ENCODE results near the gene IHH.

Gene IHH

GRCh38 chr2:219073413-219074129 is 12.8 kb upstream of the IHH start:
- DNase-seq, result no peak

- no peak for DNase-seq
Observed at GRCh38 chr2:219072741-219073250, 12.1 kb upstream of the IHH start.

DNA sequence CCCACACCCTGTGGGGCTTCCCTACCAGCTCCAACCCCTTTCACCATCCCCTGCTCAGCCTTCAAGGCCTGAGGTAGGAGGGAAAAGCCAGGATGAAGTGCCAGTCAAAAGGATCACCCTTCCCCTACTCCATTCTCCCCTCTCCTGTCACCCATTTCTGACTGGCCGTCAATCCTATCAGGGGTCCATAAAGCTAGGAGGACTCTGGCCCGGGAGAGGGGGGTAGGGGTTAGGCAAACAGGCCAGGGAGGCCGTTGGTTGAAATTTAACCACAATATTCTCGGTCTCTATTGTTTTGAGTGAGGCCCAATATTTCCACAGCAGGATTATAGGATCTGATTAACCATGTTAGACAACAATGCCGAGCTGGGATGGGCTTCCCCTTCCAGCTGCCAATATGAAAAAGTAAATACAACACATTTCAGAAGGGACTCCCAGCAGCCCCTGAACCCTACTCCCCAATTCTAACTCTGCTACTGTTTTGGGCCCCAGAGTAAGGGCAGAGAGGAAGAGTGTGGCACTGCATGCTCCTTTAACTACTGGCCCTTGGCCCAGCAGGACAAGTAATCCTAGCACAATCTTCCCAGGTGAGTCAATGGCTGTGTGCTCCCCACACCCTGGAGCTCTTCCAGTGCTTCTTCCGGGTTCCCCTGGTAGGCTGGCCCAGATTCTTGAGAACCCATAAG is 10.6 kb upstream of the IHH start:
- no peak for DNase-seq

DNA sequence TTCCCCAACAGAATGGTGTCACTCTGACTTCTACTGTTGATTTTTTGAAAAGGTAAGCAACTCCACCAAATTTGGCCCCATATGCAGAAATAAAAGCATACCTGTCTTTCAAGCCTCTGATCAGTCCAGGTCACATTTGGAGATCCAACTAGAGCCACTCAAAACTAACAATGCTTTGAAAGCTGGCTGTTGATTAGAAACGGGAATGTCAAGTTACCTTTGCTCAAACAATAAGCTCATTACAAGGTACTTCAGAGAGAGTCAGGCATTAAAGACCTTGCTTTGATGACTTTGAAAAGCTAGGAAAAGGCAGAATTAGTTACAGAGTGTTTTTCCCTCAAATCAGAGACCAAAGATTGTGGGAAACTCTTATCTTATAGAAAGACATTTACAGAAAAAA is 4.8 kb upstream of the IHH start:
- no peak for DNase-seq

- no peak for DNase-seq
Observed at GRCh38 chr2:219062081-219062480, 1.4 kb upstream of the IHH start.

DNA sequence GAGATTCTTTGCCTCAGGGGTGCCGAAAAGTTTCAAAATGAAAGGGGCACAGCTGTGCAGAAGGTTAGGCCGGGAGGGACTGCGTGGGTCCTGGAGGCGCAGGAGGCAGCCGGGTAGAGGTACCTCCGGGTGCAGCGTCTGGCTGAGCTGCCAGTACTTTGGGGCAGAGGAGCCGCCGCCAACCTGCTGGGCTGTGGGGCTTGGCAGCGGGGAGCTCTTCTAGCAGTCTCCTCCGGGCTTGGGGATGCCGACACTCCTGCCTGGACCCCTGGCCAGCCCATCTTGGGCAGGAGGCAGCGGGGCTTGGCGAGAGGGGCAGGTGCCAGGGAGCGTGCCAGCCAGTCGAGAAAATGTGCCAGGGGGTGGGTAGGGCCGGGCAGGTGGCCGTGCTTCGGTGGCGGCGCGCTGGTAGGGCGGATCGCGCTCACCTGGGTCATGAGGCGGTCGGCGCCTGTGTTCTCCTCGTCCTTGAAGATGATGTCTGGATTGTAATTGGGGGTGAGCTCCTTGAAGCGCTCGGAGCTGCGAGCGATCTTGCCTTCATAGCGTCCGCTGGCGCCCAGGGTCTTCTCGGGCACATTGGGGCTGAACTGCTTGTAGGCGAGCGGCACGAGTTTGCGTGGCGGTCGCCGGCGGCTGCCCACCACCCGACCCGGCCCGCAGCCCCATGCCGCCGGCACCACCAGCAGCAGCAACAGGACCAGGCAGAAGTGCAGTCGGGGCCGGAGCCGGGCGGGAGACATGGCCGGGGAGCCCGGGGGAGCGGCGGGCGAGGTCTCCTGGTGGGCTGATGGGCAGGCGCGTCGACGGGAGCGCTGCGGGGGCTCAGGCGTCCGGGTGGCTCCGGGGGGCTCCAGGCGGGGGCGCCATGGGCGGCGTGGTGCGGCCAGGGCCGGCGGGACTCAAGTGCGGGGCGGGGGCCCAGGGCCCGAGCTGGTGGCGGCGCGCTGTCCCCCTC is 717 bp downstream of the IHH start:
- no peak for DNase-seq

- DNase-seq, result no peak
Observed at GRCh38 chr2:219059375-219059724, 1.4 kb downstream of the IHH start.

DNA sequence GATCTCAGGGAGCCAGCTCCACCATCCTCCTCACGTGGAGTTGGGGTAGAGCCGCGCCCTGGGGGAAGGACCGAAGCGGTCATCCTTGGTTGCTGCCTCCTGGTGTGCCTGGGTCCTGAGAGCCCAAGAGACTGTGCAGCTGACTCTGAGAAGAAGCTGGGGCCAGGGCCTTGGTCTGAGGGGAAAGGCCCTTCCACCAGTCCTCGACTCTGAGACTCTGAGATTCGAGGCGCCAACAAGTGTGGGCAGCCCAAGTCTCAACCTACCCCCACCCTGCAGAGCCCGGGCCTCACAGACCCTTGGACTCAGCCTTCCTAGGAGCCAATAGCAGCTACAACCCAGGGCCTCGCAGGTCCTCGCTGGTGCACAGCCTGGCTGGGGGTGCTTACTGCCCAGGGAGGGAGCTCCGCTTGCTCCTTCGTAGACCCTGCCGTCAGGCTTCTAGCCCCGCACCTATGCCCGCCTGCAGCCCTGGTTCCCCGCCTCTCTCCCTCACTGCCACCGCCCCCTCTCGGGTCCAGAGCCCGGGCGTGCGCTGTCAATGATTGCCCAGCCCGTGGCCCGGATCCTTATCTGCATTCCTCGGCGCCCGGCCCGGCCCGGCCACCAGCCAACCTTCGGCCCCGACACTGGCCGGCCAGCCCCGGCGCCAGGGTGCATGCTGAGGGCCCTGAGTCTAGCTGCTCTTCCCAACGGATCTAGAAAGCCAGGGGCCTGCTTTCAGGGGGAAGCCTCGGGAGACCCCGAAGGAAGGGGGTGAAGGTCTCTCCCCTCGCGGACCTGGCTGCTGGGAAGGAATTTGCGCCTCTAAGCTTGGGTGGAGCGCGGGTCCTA is 2.0 kb downstream of the IHH start:
- DNase-seq, result no peak

DNA sequence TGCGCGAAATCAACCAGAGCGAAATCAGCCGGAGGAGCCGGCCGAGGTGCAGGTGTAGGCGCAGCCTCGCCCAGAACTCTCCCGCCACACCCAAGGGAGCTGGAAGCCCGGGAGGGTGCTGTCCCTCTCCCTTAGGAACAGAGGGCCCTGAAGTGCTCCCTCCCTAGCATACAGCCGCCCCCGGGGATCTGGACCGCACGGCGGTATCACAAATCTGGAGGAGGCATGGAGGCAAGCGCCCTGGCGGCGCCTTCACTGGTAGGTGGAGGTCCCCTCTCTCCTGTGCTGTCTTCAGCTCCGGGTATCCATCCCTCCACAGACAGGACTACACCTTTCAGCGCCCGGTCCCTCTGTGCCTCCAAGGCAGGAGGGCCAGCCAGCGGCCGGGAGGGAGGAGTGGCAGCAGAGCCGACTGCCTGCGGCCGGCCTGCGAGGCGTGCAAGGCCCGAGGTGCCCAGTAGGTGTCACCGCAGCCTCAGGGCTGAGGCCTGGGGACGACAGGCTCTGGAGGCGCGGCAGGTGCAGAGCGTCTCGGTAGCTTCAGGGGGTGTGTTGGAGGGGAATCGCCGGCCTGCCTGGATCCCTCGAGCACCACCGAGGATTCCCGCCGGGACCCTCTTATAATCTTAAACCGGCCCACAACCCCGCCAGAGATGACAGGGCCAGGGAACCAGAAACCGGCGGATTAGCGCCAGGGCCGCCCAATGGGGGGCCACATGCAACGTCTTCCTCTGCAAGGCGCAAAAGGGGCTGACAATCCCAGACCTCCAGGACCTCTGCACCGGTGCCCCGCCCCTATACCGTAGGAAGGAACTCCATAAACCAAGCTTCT is 2.8 kb downstream of the IHH start:
- DNase-seq, result no peak

GRCh38 chr2:219056896-219057708 is 3.6 kb downstream of the IHH start:
- DNase-seq, result no peak

- no peak for DNase-seq
Observed at GRCh38 chr2:219056176-219056895, 4.4 kb downstream of the IHH start.

- DNase-seq, result no peak
Observed at GRCh38 chr2:219054956-219055903, 5.5 kb downstream of the IHH start.

DNA sequence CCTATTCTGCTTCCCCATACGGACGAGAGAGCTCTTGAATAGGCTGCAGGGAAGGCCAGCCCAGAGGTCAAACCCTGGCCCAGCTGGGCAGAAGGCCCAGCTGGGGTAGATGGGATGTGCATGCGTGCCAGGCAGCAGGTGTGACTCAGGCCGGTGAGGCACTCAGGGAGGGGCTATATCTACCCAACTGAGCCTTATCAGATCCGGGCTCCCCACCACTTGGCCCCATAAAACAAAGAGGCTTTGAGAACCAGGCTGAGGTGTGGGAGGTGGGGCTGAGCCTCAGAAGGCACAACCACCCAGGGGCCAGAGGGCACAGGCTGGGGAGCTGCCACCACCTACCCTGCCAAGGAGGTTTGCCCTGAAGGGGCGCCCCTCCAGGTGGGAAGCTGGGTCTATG is 11.4 kb downstream of the IHH start:
- DNase-seq, result no peak

GRCh38 chr2:219045937-219046550 is 14.7 kb downstream of the IHH start:
- no peak for DNase-seq

DNA sequence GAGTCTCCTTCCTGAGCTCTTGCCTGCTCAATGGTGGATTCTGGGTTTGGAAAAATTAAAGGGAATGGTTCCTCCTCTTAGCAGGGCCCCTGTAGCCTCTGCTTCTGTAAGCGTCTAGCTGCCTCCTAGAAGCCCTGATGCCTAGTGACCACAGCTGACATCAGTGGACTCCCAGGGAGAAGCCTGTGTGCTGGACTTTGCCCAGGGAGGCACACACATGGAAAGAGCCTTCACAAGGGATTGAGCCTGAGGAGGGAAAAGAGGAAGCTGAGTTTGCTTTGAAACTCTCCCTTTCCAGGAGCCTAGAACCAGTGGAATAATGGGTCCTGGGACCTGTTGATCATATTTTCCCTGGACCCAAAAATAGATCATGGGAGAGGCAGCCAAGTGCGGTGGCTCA is 18.0 kb downstream of the IHH start:
- DNase-seq, result no peak

GRCh38 chr2:219042157-219042556 is 18.6 kb downstream of the IHH start:
- DNase-seq, result no peak

GRCh38 chr2:219041252-219041651 is 19.5 kb downstream of the IHH start, which contains the start of gene CFAP65:
TSS of gene CFAP65 (minus strand) at chr2:219041516. CDS start at chr2:219039048, 2,468 bp downstream.
- DNase-seq, result no peak

DNA sequence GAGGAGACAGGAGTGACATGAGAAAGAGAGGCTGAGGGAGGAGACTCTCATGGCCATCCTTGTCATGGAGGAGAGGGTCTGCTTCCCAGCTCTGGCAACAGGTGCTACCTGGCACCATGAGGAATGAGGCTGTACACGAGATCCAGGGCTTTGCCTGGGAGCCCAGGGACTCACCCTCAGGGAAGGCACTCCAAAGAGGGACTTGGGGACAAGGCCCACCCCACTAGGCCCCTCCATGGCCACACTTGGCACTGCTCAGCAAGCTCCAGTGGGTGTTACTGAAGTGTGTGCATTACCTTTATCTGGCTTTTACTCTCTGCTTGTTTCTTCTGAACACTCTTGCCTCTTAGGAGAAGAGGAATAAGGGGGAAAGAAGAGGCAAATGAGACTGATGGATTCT is 22.1 kb downstream of the IHH start:
- DNase-seq, result no peak

All from cerebellar nuclear complex (tissue), 1 donor.